Activated CD8-positive, alpha-beta T cell treated with anti-CD3 and anti-CD28 coated beads, Interleukin-2, amount 10 ng/mL, durations not matched to agents 7 days and 5 days (primary cell): ENCODE data around the gene CC2D2A. TPM values are rescaled to one million over a fixed set of nuclear protein-coding genes. Genes with fewer than 3 reads are reported as not detected.
"Not testable (repeated sequence)": the region's sequence is repeated elsewhere in the genome, so short reads cannot be mapped to it uniquely, and the experiment has no call there.

Experiments used
- ATAC-seq: fragments of 150-1000 bp; cut with Tn5 transposase; one replicate; pipeline ENCODE4 v1.10.0; 2021; ENCODE audit warnings: moderate library complexity
- CTCF ChIA-PET: fragments of 350-600 bp; sonication (Branson Sonifier 250); formaldehyde crosslinking; loops from one replicate; lab custom pipeline; 2021; ENCODE audit warnings: antibody characterized with exemption; lab: Charles Lee
- POLR2A ChIA-PET: fragments of 350-600 bp; sonication (Branson Sonifier 250); formaldehyde crosslinking; loops from one replicate; lab custom pipeline; 2021; ENCODE audit warnings: antibody characterized with exemption; lab: Charles Lee
- DNase-seq: peaks from one replicate; pipeline ENCODE4 v3.0.0-alpha.2; 2020
- H3K27ac Mint-ChIP-seq: one replicate; pipeline ENCODE4 v1.8.0; 2021; ENCODE audit warnings: mild to moderate bottlenecking, mixed read lengths
- H3K27me3 Mint-ChIP-seq: one replicate; pipeline ENCODE4 v1.8.0; 2021; ENCODE audit warnings: low read depth, mixed read lengths
- H3K36me3 Mint-ChIP-seq: one replicate; pipeline ENCODE4 v1.8.0; 2021; ENCODE audit warnings: low read depth, mixed read lengths
- H3K4me1 Mint-ChIP-seq: one replicate; pipeline ENCODE4 v1.8.0; 2021; ENCODE audit warnings: low read depth, mixed read lengths
- H3K4me3 Mint-ChIP-seq: one replicate; pipeline ENCODE4 v1.8.0; 2021; ENCODE audit warnings: mild to moderate bottlenecking, mixed read lengths
- H3K9me3 Mint-ChIP-seq: one replicate; pipeline ENCODE4 v1.8.0; 2022; ENCODE audit warnings: mixed read lengths; ENCODE audit not compliant: insufficient read depth
- total RNA-seq, 2 experiments: library from RNA; stranded (reverse); gene quantifications; one replicate each; pipeline ENCODE4 v1.2.3, GENCODE V29; 2021

CC2D2A gene
- total RNA-seq, 2 experiments from 2014 or later: not detected

- Mint-ChIP-seq H3K4me3 (no peak overlapping the region), H3K36me3 (peaks cover 26% of the 10 kb centered on the region), H3K4me1 (no peaks in the 10 kb centered on the region), H3K27ac (no peak overlapping the region), H3K27me3 (no peaks in the 10 kb centered on the region), H3K9me3 (no peaks in the 10 kb centered on the region)
- CTCF ChIA-PET: interaction anchor here (1.0 kb wide), 1 partner anchor 215 kb away, joined by 3 read pairs; no protein-coding TSS in a partner anchor
- ATAC-seq (no peak), DNase-seq (no peak)
- POLR2A ChIA-PET: no interaction called here
Measured at GRCh38 chr4:15610855-15611254, 141.2 kb downstream of the CC2D2A start.

GRCh38 chr4:15612136-15612535, 142.5 kb downstream of the CC2D2A start:
- Mint-ChIP-seq H3K36me3 (peaks cover 37% of the 10 kb centered on the region), H3K27me3 (no peaks in the 10 kb centered on the region), H3K4me1 (no peaks in the 10 kb centered on the region), H3K4me3 (no peak overlapping the region), H3K9me3 (no peaks in the 10 kb centered on the region), H3K27ac (no peak overlapping the region)
- DNase-seq (no peak), ATAC-seq (no peak)
- CTCF ChIA-PET: no interaction called here
- POLR2A ChIA-PET: interaction anchor here (0.6 kb wide), 1 partner anchor 1965 kb away, joined by 3 read pairs; the partner anchor contains the start of gene LAP3

- H3K27ac Mint-ChIP-seq, ATAC-seq, CTCF ChIA-PET, H3K27me3 Mint-ChIP-seq, POLR2A ChIA-PET, DNase-seq, H3K9me3 Mint-ChIP-seq, H3K4me1 Mint-ChIP-seq, H3K4me3 Mint-ChIP-seq: not testable (repeated sequence)
- H3K36me3 Mint-ChIP-seq: peaks cover 51% of the 10 kb centered on the region
Measured at GRCh38 chr4:15614891-15615290, 145.2 kb downstream of the CC2D2A start.

GRCh38 chr4:15617407-15617806, 147.7 kb downstream of the CC2D2A start:
- Mint-ChIP-seq H3K36me3 (peaks cover 65% of the 10 kb centered on the region), H3K9me3 (peaks cover 11% of the 10 kb centered on the region)
- CTCF ChIA-PET, H3K4me1 Mint-ChIP-seq, DNase-seq, H3K27me3 Mint-ChIP-seq, ATAC-seq, H3K4me3 Mint-ChIP-seq, H3K27ac Mint-ChIP-seq: not testable (repeated sequence)
- POLR2A ChIA-PET: interaction anchor here (0.6 kb wide), 1 partner anchor 176 kb away, joined by 3 read pairs; no protein-coding TSS in a partner anchor

GRCh38 chr4:15636818-15637217, 167.1 kb downstream of the CC2D2A start:
- no peaks in the 10 kb centered on the region for H3K27me3 Mint-ChIP-seq
- no peak overlapping the region for H3K27ac Mint-ChIP-seq
- no peaks in the 10 kb centered on the region for H3K9me3 Mint-ChIP-seq
- POLR2A ChIA-PET: no interaction called here
- peaks cover 54% of the 10 kb centered on the region for H3K36me3 Mint-ChIP-seq
- CTCF ChIA-PET: interaction anchor here (1.1 to 2.4 kb wide), 2 partner anchors 13 to 240 kb away, joined by 3 to 6 read pairs; no protein-coding TSS in a partner anchor
- H3K4me3 Mint-ChIP-seq: no peak overlapping the region
- no peak for DNase-seq
- H3K4me1 Mint-ChIP-seq: peaks cover 5% of the 10 kb centered on the region
- no peak for ATAC-seq

- no peak overlapping the region for H3K27ac Mint-ChIP-seq
- ChIA-PET CTCF (interaction anchor here (1.8 kb wide), 1 partner anchor 11 kb away, joined by 6 read pairs; no protein-coding TSS in a partner anchor), POLR2A (interaction anchor here (0.5 kb wide), 1 partner anchor 43 kb away, joined by 3 read pairs; no protein-coding TSS in a partner anchor)
- H3K9me3 Mint-ChIP-seq: no peaks in the 10 kb centered on the region
- no peak for ATAC-seq
- no peak for DNase-seq
- peaks cover 5% of the 10 kb centered on the region for H3K4me1 Mint-ChIP-seq
- H3K4me3 Mint-ChIP-seq: no peak overlapping the region
- no peaks in the 10 kb centered on the region for H3K27me3 Mint-ChIP-seq
- H3K36me3 Mint-ChIP-seq: peaks cover 44% of the 10 kb centered on the region
Measured at GRCh38 chr4:15638418-15638817, 168.7 kb downstream of the CC2D2A start.

- Mint-ChIP-seq H3K9me3 (no peaks in the 10 kb centered on the region), H3K27me3 (no peaks in the 10 kb centered on the region), H3K4me3 (no peak overlapping the region), H3K36me3 (peaks cover 9% of the 10 kb centered on the region), H3K4me1 (peaks cover 46% of the 10 kb centered on the region), H3K27ac (no peak overlapping the region)
- DNase-seq: no peak
- ChIA-PET CTCF (interaction anchor here (1.0 to 2.2 kb wide), 3 partner anchors 15 to 191 kb away, joined by 3 to 9 read pairs (median 3); no protein-coding TSS in a partner anchor), POLR2A (no interaction called here)
- no peak for ATAC-seq
Measured at GRCh38 chr4:15648600-15648999, 178.9 kb downstream of the CC2D2A start.

- POLR2A ChIA-PET: no interaction called here
- Mint-ChIP-seq H3K27ac (peak overlapping the region; percentile 67), H3K27me3 (no peaks in the 10 kb centered on the region), H3K36me3 (peaks cover 6% of the 10 kb centered on the region), H3K9me3 (no peaks in the 10 kb centered on the region), H3K4me1 (peaks cover 49% of the 10 kb centered on the region), H3K4me3 (peak overlapping the region; percentile 49)
- ATAC-seq (peak; percentile 68), DNase-seq (peak; percentile 81)
- CTCF ChIA-PET: interaction anchor here (0.6 to 2.2 kb wide), 28 partner anchors 11 to 420 kb away, joined by 3 to 9 read pairs (median 3); no protein-coding TSS in a partner anchor
Measured at GRCh38 chr4:15649914-15650545, 180.3 kb downstream of the CC2D2A start.

Other genes with a start within 250 kb of the CC2D2A start
- not detected for gene C1QTNF7, start 41.8 kb upstream of the CC2D2A start, total RNA-seq
- 10 to 100 TPM; 40.9 to 42.0 TPM for gene FBXL5, start 185.5 kb downstream of the CC2D2A start, total RNA-seq
- 10 to 100 TPM; 15.8 to 17.2 TPM for gene FAM200B, start 211.9 kb downstream of the CC2D2A start, total RNA-seq
- under 1 TPM; 0.60 to 0.71 TPM for gene BST1, start 233.2 kb downstream of the CC2D2A start, total RNA-seq